GM18909 (cell line): ENCODE measurements around the gene SLC47A2.
"Not testable (repeated sequence)": the region's sequence is repeated elsewhere in the genome, so short reads cannot be mapped to it uniquely, and the experiment has no call there.

Experiments
- ATAC-seq: cut with Tn5 transposase; IDR thresholded peaks from one replicate; pipeline ENCODE4 v1.9.1; 2021; ENCODE audit warnings: mild to moderate bottlenecking; ENCODE audit not compliant: unreplicated experiment, poor library complexity

Gene SLC47A2

DNA sequence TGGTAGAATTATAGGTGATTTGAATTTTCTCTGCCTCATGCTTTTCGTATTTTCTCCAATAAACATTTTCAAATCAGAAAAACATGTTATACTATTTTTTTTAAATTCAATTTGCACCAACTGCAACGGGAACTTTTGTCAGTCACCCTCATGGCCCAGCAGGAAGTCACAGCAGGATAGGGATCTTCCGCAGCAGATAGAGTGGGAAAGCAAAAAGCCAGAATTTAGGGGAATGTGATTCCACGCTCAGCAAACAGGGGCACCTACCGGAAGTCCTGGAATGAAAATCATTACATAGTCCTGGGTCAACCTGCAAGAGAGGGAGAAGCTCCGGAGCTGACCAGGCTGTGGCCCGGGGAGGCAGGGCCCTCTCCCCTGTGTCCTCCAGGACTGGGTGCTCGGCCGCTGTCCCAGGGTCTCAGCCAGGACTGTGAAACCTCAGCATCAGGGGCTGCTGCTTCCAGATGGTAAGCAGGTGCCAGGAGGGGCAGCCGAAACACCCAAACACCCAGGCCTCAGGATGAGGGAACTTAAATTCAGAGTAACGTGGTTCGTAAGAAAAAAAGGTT is 3.9 kb downstream of the SLC47A2 start:
- no peak for ATAC-seq

DNA sequence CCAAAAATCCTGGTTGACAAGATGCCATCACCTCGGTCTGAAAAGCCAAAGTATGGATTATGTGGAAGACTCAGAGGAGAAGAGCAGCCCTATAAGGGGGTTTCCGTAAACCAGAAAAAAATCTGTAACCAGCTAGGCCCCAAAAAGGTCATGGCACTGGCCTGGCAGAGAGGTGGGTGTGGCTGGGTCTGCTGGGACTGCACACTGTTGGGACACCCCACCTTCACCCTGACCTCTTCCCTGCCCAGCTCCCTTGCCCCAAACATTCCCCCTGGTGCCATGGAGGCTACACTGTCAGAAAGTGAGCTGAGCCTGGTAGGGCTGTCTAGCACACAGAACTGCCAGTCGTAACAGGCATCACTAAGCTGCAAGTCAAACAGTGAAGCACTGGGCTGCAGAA is 6.5 kb downstream of the SLC47A2 start:
- ATAC-seq, result no peak

DNA sequence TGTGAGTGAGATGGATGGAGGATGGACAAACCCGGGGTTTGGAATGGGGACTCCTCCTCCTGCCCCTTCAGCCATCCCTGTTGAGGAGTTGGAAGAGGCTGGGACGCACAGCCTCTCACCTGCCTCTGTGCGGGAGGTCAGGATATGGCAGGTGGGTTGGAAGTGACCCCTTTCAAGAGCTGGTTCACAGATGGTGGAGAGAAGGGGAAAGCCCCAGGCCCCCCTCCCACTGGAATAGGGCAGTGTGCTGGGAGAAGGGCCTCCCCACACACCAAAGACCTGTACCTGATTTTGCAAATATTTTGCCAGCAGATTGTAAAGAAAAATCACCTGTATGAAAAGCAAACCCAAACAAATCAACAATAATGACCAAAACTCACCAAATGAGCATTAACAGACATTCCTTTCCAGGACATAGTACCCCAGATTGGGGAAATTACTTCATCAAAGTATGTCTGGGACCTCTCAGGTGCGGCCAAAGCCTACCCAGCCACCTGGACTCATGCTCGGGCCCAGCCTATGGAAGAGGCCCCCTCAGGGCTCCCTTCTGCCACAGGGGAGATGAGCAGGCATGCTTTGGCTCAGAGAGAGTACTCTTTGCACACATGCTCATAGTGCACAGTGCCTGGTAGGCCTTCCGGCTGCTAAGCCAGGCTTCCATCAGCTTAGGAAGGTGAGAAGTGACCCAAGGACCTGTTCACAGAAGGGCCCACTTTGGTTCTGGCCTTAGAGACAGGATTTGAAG is 7.8 kb downstream of the SLC47A2 start:
- no peak for ATAC-seq

DNA sequence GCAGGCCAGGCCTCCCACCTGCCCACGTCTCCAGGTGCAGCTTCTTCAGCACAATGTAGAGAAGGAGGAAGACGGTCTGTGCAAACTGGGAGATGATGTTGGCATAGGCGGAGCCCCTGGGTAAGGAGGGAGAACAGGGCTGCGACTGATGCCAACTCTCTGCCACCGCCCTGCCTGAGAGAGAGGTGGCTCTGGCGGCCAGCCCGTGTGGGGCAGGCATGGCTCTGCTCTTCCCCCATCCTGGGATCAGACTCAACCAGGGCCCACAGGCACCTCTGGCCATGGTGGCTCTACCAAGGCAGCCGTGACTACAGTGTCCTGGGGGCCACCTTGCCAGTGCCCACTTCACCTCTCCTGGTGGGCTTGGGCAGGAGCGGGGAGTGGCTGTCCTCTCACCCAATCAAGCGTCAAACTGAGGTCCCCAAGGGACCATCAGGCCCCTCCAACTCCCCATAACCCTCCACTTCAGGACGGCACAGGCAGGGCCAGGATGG is 8.6 kb downstream of the SLC47A2 start:
- ATAC-seq, result no peak

DNA sequence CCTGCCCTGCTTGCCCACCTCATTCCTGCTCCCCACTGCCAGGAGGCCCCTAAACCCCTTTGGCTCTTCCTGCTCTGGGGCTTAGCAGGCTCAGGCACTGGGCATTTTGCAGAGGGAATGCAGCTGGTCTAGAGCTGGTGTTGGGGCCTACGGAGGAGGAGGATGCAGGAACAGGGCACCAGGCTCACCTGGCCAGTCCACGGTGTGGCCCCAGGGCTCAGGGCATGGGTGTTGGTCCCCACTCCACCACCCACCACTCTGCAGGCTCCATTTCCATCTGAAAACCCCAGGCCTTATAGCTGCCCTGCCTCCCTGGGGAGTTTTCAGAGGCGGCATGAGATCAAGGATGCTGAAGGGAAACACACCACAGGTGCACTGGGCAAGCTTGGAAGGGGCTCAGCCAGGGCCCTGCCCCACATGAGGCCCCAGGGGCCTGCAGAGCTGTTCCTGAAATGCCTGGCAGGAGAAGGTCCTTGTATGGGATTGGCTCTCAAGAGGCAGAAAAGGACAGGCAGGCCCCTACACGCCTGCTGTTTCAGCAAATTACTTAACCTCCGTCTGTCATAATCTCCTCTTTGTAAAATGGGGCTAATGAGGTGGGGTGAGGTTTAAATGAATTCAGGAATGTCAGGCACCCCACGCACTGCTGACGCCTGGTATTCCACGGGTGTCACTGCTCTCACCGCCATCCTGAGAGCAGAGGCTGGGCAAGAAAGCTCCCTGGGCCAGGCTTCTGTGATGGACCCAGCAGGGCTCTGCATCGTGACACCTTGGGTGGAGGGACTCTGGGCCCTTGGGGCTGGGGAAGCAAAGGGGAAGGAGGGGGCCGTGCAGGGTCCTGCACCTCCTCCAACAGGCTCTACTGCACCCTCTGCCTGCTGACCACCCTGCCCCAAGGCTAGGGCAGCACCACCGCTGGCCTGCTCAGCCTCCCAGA is 9.3 kb downstream of the SLC47A2 start:
- no peak for ATAC-seq

DNA sequence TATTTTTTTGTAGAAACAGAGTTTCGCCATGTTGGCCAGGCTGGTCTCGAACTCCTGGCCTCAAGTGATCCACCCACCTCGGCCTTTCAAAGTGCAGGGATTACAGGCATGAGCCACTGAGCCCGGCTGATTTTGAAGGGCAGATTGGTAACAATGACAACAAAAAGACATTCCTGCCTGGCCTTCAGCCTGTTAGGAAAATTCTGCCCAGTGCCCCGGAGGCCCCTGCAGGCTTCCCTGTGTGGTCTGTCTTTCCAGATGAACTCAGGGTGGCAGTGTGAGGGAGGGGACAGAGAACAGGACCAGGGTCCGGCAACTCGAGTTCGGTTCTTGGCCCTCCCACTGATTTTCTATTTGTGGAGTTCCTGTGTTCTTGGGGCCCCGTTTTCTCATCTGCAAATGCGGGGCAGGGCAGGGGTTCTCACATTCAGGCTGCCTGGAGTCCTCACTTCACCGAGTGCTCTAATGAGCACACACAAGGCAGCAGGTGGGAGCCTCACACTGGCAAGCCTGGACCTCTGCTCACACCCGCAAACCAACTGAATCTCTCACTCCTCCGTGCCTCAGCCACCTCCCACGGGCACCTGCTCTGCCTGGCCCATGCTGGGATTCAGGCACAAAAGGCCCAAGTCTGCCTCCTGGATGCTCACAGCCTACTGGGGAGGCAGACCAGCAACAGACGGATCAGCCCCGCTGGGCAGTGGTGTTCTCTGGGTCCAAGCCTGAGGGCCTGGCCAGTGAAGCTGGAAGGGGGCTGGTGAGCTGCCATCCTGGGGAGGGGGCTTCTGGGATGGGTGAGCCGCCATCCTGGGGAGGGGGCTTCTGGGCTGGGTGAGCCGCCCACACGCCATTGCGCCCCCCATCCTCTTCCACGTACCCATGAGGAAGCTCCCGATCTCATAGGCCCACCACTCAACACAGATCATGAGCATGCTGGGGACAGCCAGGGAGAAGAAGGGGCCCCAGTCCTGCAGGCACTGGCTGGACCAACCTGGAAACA is 10.3 kb downstream of the SLC47A2 start:
- no peak for ATAC-seq

DNA sequence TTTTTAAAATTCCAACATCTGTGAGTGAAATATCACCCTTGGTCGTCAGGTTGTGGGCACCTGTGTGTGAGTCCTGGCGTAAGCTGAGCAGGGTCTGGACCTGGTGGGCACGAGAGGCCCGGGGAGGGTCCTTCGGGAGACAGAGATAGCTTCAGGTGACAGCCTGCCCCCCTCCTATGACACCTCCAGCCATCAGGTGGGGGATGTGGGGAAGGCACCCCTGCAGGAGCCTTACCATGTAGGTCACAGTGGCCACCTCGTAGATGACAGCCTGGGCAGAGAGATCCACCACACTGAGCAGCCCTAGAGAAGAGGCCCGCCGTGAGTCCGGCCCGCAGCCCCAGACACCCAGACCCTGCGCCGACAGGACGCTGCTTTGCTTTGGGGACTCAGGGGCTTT is 11.2 kb downstream of the SLC47A2 start:
- no peak for ATAC-seq

DNA sequence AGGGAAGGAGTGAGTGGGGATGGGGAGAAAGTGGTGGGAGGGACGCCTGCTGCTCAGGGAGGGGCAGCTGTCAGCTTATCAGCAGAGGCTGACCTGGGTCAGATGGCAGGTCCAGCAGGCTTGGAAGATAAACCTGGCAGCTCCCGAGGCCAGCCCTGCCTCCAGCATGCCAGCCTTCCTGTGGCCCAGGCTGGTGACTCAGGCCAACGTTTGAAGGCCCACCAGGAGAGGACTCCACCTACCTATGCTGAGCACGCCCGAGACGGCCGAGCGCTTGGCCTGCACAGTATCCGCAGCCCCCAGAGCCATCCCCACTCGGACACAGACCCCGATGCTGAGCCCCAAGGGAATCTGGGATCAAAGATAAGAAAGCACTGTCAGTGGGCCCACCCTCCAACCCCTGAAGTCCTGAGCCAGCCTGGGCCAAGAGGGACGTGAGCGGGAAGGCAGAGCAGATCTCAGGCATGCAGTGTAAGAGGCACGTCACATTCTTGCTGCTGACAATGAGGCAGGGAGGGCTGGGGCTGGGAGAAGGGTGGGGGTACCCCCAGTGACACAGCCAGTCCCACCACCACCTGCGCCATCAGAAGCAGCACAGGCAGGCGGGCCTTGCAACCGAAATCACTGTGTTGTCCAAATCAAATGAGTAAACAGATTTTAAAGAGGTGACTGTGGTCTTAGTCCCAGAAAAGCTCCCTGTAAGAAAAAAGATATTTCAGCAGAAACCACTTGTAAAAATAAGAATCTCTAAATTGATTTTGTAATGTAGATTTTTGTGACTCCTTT is 12.4 kb downstream of the SLC47A2 start:
- ATAC-seq, result no peak

DNA sequence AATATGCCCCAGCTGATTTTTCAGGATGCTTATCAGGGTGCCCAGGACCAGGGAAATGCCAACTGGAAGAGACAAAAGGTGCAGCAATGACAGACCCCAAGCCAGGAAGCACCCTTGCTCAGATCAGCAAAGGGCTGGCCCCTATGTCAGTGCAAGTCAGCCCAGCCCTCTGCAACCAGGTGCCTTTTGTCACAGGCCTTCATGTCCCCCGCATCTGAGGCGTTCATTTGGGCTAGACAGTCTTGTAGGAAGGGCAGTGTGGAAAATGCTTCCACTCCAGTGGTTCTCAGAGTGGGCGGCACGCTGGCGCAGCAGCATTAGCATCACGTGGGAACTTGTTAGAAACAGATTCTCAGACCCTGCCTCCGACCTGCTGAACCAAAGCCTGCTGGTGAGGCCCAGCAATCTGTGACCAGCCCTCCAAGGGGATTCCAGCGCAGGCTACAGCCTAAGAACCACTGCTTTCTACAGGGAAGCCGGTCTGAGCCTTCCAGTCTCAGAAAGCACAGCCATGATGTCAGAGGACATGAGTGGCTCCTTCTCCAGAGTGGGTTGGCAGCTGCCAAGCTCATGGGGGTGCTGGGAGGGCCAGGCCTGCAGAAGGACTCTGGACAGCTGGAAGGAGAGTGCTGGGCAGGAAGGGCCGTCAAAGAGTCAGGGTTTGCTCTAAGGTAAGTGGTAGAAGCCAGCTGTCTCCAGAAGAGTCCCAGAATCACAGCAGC is 13.1 kb downstream of the SLC47A2 start:
- ATAC-seq, result no peak

DNA sequence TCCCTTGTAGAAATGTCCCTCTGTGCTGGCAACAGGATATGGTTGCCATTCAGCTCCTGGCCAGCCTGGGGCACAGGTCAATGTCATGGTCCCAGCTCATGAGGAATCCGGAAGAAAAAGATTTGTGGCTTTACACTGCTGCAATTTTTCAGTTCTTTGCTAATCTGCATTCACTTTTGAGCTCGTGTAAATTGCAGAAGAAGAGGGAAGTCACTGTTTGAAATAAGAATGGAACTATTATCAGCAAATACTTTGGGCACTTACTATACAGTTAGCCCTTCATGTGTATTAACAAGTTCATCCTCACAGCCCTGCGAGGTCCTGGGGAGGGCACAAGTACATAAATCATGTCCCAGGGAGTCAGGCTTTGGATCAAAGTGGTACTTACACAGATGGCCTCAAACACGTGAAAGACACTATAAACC is 14.2 kb downstream of the SLC47A2 start:
- no peak for ATAC-seq

DNA sequence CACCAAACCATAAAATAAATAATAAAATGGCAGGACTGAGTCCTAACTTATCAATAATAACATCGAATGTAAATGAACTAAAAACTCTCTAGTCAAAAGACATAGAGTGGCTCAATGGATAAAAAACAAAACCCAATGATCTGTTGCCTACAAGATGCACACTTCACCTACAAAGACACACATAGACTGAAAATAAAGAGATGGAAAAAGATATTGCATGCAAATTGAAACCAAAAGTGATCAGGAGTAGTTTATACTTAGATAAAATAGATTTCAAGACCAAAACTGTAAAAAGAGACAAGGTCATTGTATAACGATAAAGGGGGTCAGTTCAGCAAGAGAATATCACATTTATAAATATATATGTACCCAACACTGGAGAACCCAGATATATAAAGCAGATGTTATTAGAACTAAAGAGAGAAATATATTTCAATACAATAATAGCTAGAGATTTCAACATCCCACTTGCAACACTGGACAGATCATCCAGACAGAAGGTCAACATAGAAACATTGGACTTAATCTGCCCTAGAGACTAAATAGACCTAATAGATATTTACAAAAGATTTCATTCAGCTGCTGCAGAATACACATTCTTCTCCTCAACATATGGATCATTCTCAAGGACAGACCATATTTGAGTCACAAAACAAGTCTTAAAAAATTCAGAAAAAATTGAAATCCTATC is 29.8 kb downstream of the SLC47A2 start:
- ATAC-seq, result no peak

DNA sequence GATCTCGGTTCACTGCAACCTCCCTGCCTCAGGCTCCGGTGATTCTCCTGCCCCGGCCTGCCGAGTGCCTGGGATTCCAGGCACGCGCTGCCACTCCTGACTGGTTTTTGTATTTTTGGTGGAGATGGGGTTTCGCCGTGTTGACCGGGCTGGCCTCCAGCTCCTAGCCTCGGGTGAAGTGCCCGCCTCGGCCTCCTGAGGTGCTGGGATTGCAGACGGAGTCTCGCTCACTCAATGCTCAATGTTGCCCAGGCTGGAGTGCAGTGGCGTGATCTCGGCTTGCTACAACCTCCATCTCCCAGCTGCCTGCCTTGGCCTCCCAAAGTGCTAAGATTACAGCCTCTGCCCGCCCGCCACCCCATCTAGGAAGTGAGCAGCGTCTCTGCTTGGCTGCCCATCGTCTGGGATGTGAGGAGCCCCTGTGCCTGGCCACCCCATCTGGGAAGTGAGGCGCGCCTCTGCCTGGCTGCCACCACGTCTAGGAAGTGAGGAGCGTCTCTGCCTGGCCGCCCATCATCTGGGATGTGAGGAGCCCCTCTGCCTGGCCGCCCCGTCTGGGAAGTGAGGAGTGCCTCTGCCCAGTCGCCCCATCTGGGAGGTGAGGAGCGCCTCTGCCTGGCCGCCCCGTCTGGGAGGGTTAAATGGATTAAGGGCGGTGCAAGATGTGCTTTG is 31.3 kb downstream of the SLC47A2 start:
- not testable (repeated sequence) for ATAC-seq

DNA sequence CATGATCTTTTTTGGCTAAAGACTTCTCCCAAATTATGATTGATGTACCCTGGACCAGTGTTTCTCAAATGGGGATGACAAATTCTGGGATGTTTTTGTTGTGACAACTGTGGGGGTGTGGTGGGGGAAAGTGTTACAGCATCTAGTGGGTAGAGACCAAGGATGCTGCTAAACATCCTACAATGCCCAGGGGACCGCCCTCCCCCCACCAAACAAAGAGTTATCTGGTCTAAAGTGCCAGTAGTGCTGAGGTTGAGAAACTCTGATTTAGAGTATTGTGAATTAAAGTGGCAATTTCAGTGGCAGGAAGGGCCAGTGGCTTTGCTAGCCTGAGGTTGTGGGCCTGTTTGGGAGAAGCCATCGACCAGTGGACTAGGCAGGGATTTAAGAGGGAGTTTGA is 33.3 kb downstream of the SLC47A2 start:
- no peak for ATAC-seq

DNA sequence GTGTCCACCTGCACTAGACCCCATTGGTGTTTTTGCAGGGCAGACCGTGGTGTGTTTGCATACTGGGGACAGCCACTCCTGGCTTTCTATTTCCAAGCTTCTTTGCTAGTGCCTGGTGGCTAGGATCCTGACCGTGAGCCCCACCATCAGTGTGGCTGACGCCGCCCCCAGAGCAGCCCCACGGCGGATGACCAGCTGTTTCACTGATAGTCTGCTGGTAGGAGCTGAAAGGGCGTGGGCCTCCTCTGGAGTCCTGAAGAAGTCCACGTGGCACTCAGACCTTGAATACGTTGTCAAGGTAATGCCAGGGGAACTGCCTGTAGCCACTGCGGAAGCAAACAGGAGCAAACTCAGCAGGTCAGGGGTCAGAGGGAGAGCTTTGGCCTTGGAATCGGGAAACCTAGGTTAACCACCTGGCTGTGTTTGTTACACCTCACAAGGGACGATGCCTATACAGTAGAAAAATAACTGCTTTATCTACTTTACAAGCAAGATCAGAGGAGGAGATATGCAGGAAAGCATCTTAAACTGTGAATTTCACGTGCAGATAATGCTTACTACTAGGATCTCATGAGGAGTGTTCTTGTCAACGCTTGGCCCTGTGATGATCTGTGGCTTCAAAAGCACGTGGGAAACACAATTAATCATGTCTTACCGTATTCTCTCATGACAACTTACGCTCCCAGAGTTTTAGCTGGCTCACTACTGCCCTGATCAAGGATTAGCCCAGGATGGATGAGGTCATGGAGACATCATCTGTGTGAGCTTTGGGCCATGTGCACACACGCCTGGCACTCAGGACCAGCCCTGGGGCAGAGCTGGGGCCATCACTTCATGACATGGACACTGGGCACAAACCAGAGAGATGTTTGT is 37.6 kb downstream of the SLC47A2 start:
- ATAC-seq, result no peak

DNA sequence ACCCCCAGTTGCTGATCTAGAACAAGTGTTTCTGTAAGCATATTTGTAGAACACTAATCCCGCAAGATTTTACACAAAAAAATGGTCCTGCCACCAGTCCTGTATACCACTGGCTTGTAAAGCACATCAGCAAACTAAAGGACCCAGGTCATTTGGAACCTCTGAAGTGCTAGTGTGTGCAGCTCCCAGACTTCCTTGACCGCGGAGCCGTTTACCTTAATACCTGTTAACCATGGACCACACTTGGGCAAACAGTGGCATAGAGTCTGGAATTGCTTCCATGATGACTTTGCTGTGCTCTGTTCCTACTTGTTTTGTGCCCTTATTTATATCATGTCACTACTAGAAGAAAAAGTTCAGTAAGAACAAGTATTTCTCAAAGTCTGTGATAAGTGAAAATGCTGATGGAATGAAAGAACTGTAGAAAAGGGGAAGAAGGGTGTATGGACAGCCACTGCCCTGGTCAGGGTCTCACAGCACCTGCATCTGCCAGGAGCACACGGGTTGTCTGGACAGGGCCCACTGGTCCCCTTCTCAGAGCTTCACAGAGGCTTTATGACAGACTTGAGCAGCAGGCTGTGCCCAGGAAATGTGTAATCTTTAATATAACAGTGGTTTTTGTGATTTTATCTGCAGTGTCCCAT is 38.5 kb downstream of the SLC47A2 start:
- no peak for ATAC-seq

DNA sequence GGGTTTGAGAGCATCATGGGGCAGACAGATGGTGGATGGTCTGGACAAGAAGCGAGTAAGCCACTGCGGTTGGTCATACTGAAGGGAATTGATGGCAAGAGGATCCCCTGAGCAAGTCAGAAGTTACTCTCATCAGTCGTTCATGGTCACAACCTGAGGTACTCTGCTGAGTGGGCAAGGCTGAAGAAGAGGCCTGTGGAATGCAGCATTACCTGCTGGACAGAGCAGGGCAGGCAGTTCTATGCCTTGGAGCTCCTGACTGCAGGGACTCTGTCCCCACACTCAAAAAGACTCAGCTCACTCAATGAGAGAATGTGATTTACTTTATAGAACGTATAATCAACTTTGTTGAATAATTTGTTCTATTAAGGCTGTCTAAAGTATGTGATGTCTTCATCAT is 39.5 kb downstream of the SLC47A2 start:
- ATAC-seq, result no peak
